CD14-positive monocyte (primary cell): ENCODE results near the gene FOXP1. TPM values are rescaled to one million over a fixed set of nuclear protein-coding genes. Genes with fewer than 3 reads are reported as not detected.

ENCODE experiments used
- DNase-seq, 3 donors: peaks; one replicate each; pipeline ENCODE4 v3.0.0-alpha.2; 2011 to 2022
- H2AFZ ChIP-seq: 2 replicates; pipeline ENCODE4 v1.6.0; 2012; ENCODE audit warnings: mild to moderate bottlenecking, low read depth, low read length, inconsistent platforms; ENCODE audit not compliant: insufficient read depth, poor library complexity, severe bottlenecking
- H3K27ac ChIP-seq, 2 donors: 1 replicate in 1 of 2; 2 replicates in 1 of 2; pipeline ENCODE4 v1.5.1; 2012 to 2013; ENCODE audit warnings: low read length in 2 of 2, control low read depth in 1 of 2, inconsistent platforms in 1 of 2, low read depth in 1 of 2, mild to moderate bottlenecking in 1 of 2
- H3K27me3 ChIP-seq, 2 donors: one replicate each; pipeline versions ENCODE4 v1.6.0 to v1.6.1; 2011 to 2013; ENCODE audit warnings: low read length in 2 of 2; ENCODE audit not compliant: control insufficient read depth in 2 of 2, insufficient read depth in 2 of 2
- H3K36me3 ChIP-seq, 2 donors: replicated peaks in 1 of 2; 1 replicate in 1 of 2; 2 replicates in 1 of 2; pipeline versions ENCODE4 v1.5.1 to v1.6.1; 2012 to 2013; ENCODE audit warnings: low read length in 2 of 2, control low read depth in 1 of 2, inconsistent platforms in 1 of 2, mild to moderate bottlenecking in 1 of 2; ENCODE audit not compliant: insufficient read depth in 2 of 2, control insufficient read depth in 1 of 2
- H3K4me1 ChIP-seq, 2 donors: 1 replicate in 1 of 2; 2 replicates in 1 of 2; pipeline versions ENCODE4 v1.5.1 to v1.6.1; 2012 to 2013; ENCODE audit warnings: low read length in 2 of 2, control low read depth in 1 of 2, inconsistent platforms in 1 of 2, mild to moderate bottlenecking in 1 of 2, moderate library complexity in 1 of 2; ENCODE audit not compliant: insufficient read depth in 2 of 2, control insufficient read depth in 1 of 2
- H3K4me2 ChIP-seq: replicated peaks from 2 replicates; pipeline ENCODE3; 2012; ENCODE audit warnings: low read length, moderate library complexity, mild to moderate bottlenecking; ENCODE audit not compliant: poor library complexity, severe bottlenecking; ENCODE audit errors: extremely low read depth
- H3K4me3 ChIP-seq, 3 experiments: fragments of 200-600 bp in 1 of 3; sonication (generic) in 1 of 3; replicated peaks in 1 of 3; 1 replicate in 2 of 3; 2 replicates in 1 of 3; pipeline ENCODE4 v1.5.1; 2011 to 2013; ENCODE audit warnings: low read length in 3 of 3, mild to moderate bottlenecking in 3 of 3, control low read depth in 2 of 3, low read depth in 2 of 3, inconsistent platforms in 1 of 3, moderate library complexity in 1 of 3
- H3K79me2 ChIP-seq: 2 replicates; pipeline ENCODE4 v1.6.0; 2012; ENCODE audit warnings: mild to moderate bottlenecking, control low read depth, inconsistent platforms, low read length, moderate library complexity; ENCODE audit not compliant: insufficient read depth
- H3K9ac ChIP-seq: 2 replicates; pipeline ENCODE4 v1.6.0; 2017; ENCODE audit warnings: low read length, mild to moderate bottlenecking; ENCODE audit not compliant: insufficient read depth, poor library complexity, severe bottlenecking
- H3K9me3 ChIP-seq, 2 donors: replicated peaks in 1 of 2; 1 replicate in 1 of 2; 2 replicates in 1 of 2; pipeline versions ENCODE4 v1.5.1 to v1.6.1; 2012 to 2013; ENCODE audit warnings: low read length in 2 of 2, control low read depth in 1 of 2; ENCODE audit not compliant: control insufficient read depth in 1 of 2, insufficient read depth in 1 of 2
- H4K20me1 ChIP-seq: 2 replicates; pipeline ENCODE4 v1.6.0; 2012; ENCODE audit warnings: mild to moderate bottlenecking, low read length, control low read depth, moderate library complexity; ENCODE audit not compliant: insufficient read depth
- H3K27ac Mint-ChIP-seq, 7 donors: one replicate each; pipeline ENCODE4 v1.8.0; 2020; ENCODE audit warnings: mild to moderate bottlenecking in 7 of 7, mixed read lengths in 7 of 7, moderate library complexity in 6 of 7, inconsistent platforms in 2 of 7
- H3K27me3 Mint-ChIP-seq, 3 donors: one replicate each; pipeline ENCODE4 v1.8.0; 2021 to 2022; ENCODE audit warnings: low read depth in 3 of 3, mild to moderate bottlenecking in 3 of 3, mixed read lengths in 3 of 3, moderate library complexity in 3 of 3, inconsistent platforms in 1 of 3
- H3K36me3 Mint-ChIP-seq, 2 donors: one replicate each; pipeline ENCODE4 v1.8.0; 2020; ENCODE audit warnings: mixed read lengths in 2 of 2, inconsistent platforms in 1 of 2, mild to moderate bottlenecking in 1 of 2
- H3K4me1 Mint-ChIP-seq: one replicate; pipeline ENCODE4 v1.8.0; 2020; ENCODE audit warnings: mild to moderate bottlenecking, mixed read lengths
- H3K4me3 Mint-ChIP-seq, 2 donors: one replicate each; pipeline ENCODE4 v1.8.0; 2020; ENCODE audit warnings: mild to moderate bottlenecking in 2 of 2, mixed read lengths in 2 of 2, moderate library complexity in 1 of 2
- H3K9me3 Mint-ChIP-seq, 7 donors: one replicate each; pipeline ENCODE4 v1.8.0; 2020 to 2022; ENCODE audit warnings: mixed read lengths in 7 of 7, mild to moderate bottlenecking in 6 of 7, moderate library complexity in 6 of 7, inconsistent platforms in 2 of 7
- WGBS: methylation state at CpG from one replicate; pipeline ENCODE4 v1.1.5; 2013; ENCODE audit warnings: missing lambda C conversion rate; ENCODE audit not compliant: insufficient coverage; 5-methylcytosine and 5-hydroxymethylcytosine counted together
- intact Hi-C, 2 donors: fragments of 100-400 bp; cut with micrococcal nuclease; formaldehyde crosslinking; loops; one replicate each; pipeline versions ENCODE4 v1.15.0 to v1.15.1; 2023
- polyA plus RNA-seq, 3 donors: library from polyadenylated mRNA; depleted of rRNA in 1 of 3; unstranded in 2 of 3; stranded (reverse) in 1 of 3; fragments of 300-500 nt in 2 of 3; fragments of >200 nt in 1 of 3; fragmentation: Illumina TruSeq in 2 of 3; gene quantifications; 1 replicate in 2 of 3; 2 replicates in 1 of 3; pipeline ENCODE4 v1.2.3, GENCODE V29; 2012 to 2021
- TF ChIP-seq, protein P1 (sequence below): fragments of 200-600 bp; IDR thresholded peaks from one replicate; pipeline ENCODE4 v1.8.0; 2022; ENCODE audit warnings: antibody characterized with exemption, mild to moderate bottlenecking

The FOXP1 gene
- polyA plus RNA-seq, 3 donors: 25.7 to 42.6 (median 27.8) TPM

DNA sequence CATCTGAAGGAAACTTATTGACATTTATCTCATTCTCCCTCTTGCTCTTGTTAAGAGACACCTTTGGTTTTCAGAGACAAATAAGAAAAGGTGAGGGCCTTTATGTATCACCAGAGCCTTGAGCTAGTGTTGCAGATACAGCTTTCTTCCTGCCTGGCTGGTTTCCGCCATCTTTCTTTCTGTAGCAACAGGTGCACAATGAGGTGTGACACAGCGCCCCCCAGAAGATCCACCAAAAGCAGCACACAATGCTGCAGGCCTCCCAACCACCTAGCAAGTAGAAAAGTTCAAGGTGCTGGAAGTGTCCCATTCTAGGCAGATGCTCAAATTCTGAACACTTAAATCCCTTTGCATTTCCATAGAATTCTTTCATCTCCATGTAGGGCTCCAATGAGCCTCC lies 106.6 kb downstream of the FOXP1 start:
- no peak for DNase-seq
- H3K27ac ChIP-seq: no peak overlapping the region
- H3K4me1 Mint-ChIP-seq: peaks cover 27% of the 10 kb centered on the region
- peaks cover 0 to 2% of the 10 kb centered on the region in 2 donors for H3K36me3 ChIP-seq
- WGBS: 100% methylated on average over 2 of the region's 2 CpGs
- H3K27ac Mint-ChIP-seq: peak overlapping the region in 1 of 7 donors; percentile 67
- H3K4me3 Mint-ChIP-seq: no peak overlapping the region
- peaks cover 0 to 2% (median 0%) of the 10 kb centered on the region in 3 donors for H3K27me3 Mint-ChIP-seq
- peaks cover 0 to 10% (median 2%) of the 10 kb centered on the region in 7 donors for H3K9me3 Mint-ChIP-seq
- H3K79me2 ChIP-seq: peaks cover 95% of the 10 kb centered on the region
- no peaks in the 10 kb centered on the region for H3K4me1 ChIP-seq
- H3K9ac ChIP-seq: no peak overlapping the region
- TF ChIP-seq, protein P1, sequence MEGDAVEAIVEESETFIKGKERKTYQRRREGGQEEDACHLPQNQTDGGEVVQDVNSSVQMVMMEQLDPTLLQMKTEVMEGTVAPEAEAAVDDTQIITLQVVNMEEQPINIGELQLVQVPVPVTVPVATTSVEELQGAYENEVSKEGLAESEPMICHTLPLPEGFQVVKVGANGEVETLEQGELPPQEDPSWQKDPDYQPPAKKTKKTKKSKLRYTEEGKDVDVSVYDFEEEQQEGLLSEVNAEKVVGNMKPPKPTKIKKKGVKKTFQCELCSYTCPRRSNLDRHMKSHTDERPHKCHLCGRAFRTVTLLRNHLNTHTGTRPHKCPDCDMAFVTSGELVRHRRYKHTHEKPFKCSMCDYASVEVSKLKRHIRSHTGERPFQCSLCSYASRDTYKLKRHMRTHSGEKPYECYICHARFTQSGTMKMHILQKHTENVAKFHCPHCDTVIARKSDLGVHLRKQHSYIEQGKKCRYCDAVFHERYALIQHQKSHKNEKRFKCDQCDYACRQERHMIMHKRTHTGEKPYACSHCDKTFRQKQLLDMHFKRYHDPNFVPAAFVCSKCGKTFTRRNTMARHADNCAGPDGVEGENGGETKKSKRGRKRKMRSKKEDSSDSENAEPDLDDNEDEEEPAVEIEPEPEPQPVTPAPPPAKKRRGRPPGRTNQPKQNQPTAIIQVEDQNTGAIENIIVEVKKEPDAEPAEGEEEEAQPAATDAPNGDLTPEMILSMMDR: no peak
- no peaks in the 10 kb centered on the region for H3K27me3 ChIP-seq
- H3K4me3 ChIP-seq: no peak overlapping the region
- no peaks in the 10 kb centered on the region for H3K9me3 ChIP-seq
- H2AFZ ChIP-seq: no peak overlapping the region
- intact Hi-C loops: no loop called here
- H4K20me1 ChIP-seq: peaks cover 54% of the 10 kb centered on the region
- no peak overlapping the region for H3K4me2 ChIP-seq
- H3K36me3 Mint-ChIP-seq: peaks cover 25 to 36% of the 10 kb centered on the region in 2 donors

DNA sequence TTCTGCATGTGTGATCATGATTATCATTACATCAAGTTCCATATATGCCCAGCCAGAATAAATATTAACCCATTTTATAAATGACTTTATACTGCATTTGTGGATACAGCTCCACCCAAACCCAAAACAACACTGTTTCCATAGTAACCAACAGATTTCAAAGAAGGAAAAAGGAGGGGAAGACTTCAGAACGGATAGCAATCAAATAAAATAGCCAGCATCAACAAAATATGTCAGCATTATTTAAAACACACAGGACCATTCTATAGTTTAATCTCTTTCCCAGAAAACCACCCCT lies 114.4 kb downstream of the FOXP1 start:
- no peak overlapping the region for H3K4me3 ChIP-seq
- peaks cover 23 to 29% of the 10 kb centered on the region in 2 donors for H3K4me1 ChIP-seq
- H3K9ac ChIP-seq: no peak overlapping the region
- H3K27me3 ChIP-seq: no peaks in the 10 kb centered on the region
- peaks cover 45% of the 10 kb centered on the region for H3K4me1 Mint-ChIP-seq
- H3K4me3 Mint-ChIP-seq: no peak overlapping the region
- no peaks in the 10 kb centered on the region for H3K36me3 ChIP-seq
- peaks cover 14 to 27% of the 10 kb centered on the region in 2 donors for H3K36me3 Mint-ChIP-seq
- intact Hi-C loops: no loop called here
- peak overlapping the region in 6 of 7 donors; percentile 5 to 82 (median 74) for H3K27ac Mint-ChIP-seq
- H2AFZ ChIP-seq: no peak overlapping the region
- H3K9me3 ChIP-seq: no peaks in the 10 kb centered on the region
- TF ChIP-seq, protein P1: no peak
- H3K9me3 Mint-ChIP-seq: peaks cover 0 to 7% (median 0%) of the 10 kb centered on the region in 7 donors
- H3K79me2 ChIP-seq: peaks cover 88% of the 10 kb centered on the region
- WGBS: no CpG with 5 or more reads among the region's 1 CpG
- no peak overlapping the region for H3K4me2 ChIP-seq
- H4K20me1 ChIP-seq: peaks cover 31% of the 10 kb centered on the region
- H3K27ac ChIP-seq: peak overlapping the region in 1 of 2 donors; percentile 75
- DNase-seq: no peak
- H3K27me3 Mint-ChIP-seq: no peaks in the 10 kb centered on the region
